Stimulated activated CD8-positive, alpha-beta memory T cell treated with anti-CD3 and anti-CD28 coated beads, Interleukin-4, amount 100 ng/mL, for 1 hour (primary cell): Measurements from ENCODE around the gene ZBTB20.
A peak's percentile ranks its signal among the peaks of the same experiment; 100 is the strongest.

Experiments used
- DNase-seq, 2 donors: peaks; one replicate each; pipeline ENCODE4 v3.0.0-alpha.2; 2020; ENCODE audit warnings: low read depth in 2 of 2, low spot score in 1 of 2

The ZBTB20 gene

DNA sequence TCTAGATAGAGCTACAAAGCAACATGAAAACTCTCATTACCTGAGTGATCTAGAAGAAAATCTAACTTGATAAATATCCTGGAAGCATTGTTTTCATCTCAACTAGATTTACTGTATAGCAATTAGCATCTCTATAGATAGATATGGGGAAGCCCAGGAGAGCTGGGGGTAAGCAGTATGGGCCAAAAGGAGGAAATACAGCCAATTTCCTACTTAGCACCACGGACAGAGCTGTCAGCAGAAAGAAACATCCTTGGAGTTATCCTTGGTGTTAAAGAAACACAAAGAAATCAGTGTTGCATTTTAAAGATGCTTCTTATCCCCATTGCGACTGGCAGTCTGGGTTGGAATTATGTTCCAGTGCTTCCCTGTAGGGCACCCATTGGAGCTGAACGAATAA is 727.0 kb downstream of the ZBTB20 start:
- no peak for DNase-seq

- DNase-seq: no peak
Observed at GRCh38 chr3:114418724-114419543, 728.2 kb downstream of the ZBTB20 start.

GRCh38 chr3:114418107-114418506 is 729.0 kb downstream of the ZBTB20 start:
- DNase-seq: no peak

DNA sequence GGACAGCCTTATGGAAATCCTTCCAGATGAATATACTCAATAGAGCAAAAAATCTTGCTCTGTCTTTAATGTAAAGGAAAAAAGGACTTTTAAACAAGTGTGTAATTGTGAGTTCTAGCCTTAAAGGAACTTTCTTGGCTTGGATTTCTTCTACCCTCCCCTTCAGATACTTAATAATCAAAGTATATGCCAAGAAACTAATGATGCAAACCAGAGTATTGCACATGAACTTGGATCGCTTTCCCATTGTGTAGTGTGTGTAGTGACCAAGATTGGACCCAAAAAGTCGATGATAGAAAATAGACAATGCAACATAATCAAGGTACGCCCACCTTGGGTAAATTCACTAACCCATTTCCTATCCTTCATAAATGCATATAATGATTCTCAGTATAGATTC is 729.4 kb downstream of the ZBTB20 start:
- no peak for DNase-seq

DNA sequence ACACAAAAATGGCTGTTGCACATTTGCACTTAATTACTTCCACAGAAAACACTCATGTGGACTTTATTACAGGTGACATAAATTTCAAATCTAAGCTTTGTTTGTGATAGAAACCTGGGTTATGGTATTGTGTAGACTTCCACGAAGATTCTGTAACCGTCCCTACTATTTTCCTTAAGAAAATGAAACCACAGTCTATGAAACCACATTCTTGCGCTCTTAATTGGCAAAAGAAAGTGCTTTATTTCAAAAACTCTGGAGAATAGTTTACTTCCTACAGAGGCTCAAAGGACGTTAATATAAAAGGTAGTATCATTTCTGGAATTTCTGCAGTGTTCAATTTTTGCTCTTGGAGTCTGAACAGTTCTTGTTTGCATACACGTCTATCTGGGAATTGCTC is 729.8 kb downstream of the ZBTB20 start:
- DNase-seq: no peak

DNA sequence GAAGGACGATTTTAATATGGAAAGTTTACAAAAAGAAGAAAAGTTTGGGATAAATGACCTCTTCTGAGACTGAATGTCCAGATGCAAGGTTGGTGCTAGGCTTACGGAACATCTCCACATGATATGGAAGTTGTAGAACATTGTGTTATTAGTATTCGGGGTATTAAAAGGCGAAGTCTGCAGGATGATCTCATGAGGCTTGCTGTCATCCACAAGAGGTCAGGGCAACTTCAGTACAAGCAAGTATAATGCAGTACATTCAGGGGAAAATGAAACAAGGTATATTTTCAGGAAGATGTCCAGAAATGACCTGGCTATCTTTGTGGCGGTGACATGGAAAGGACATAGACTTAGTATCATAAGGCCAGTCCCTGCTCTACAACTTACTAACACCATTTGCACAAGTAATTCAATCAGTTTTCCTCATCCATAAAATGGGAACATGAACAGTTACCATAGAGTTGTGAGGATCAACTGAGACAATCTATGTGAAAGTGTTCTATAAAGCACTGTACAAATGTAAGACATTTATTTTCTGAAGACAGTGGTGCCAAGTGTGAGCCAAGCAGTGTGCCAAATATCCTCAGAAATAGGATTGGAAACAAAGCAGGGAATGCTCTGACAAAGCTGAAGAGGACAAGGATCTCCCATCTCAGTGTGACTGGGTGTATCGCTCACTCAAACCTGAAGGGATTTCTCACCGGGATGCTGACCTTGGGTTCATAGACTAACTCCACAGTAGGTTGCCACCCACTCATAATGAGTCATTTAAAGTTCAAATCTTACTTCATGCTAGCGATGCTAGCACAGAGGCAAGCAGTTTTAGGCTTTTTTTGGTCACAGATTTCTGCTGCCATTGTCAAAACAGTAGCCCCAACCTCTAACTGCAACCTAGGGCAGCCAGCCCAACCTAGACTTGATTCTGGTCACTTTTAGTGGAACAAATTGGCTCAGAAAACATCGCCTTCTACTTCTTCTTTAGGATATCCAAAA is 735.0 kb downstream of the ZBTB20 start:
- no peak for DNase-seq

DNA sequence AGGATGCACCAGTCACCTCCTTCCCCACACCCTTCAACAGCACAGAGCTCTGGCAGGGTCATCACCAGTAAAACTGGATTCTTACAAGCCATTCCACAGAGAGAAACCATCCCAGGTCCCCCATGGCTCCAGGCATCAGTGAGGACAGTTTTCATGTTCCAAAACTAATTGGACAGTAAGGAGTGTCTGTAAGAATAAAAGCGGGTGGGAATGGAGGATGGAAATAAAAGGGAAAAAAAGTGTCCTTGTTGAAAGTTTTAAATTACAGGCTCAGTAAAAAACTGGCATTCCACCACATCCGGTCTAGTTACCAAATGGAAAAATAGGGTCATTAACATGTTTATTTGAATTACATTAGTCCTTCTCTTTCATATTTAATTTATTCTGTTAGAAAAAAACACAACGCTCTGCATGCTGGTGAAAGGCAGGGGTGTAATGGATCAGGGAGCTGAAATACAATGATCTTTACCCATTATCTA is 735.9 kb downstream of the ZBTB20 start:
- no peak for DNase-seq

DNA sequence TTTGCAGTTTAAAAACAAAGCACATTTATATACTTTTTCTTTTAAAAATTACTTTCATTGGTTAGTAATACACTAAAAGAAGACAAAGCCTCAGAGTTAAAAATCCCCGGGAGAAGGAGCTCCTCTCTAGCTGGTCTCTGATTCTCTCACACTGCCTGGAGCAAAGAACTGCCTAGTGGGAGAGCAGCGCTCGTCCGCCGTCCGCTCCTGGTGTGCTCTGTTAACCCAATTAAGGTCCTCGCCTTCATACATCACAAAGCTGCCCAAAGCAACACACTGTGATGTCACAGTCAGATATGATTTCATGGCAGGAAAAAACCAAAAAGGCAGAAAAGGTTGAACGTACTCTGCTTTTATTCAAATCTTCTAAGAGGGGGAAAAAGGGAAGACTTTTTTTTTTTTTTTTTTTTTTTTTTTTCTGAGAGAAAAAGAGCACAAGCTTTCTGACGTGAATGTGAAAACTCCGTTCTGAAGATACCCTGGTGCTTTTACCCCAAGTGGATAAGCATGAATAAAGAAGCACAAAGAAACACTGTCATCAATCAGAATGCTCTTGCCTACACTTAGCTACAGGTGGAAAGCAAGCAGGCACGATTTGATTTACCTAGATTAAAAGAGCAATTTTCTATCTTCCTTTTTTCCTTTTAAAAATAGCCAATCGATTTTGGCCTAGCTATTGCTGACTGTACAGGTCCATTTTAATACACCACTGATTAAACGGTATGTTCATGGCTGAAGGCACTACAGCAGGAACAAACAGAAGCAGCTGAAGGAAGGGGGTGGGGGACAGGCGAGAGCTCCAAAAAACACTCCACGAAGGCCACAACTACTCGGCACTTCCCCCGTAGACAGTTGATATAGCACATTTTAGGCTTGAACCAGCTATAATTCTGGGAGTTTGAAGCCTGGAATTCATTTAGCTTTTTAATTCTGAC is 738.1 kb downstream of the ZBTB20 start:
- no peak for DNase-seq

- no peak for DNase-seq
Observed at GRCh38 chr3:114406922-114407321, 740.2 kb downstream of the ZBTB20 start.

DNA sequence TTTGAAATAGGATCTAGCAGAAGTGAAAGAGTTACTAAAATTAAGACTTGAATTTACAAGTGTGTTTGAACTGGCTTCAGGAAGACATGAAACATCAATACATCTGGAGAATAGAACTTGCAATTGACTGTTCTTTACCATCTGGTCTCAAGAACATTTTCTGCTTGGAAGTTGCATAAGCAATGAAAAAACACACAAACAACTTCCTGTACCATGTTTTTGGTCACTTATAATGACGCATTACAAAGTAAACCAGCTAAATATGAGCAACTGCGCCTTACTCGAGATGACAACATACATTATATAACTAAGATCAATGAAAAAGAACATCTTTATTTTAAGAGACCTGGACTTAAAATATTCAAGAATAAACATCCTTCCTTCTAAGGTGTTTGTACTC is 740.8 kb downstream of the ZBTB20 start:
- no peak for DNase-seq

GRCh38 chr3:114405202-114405990 is 741.7 kb downstream of the ZBTB20 start:
- DNase-seq: no peak

GRCh38 chr3:114404590-114404989 is 742.5 kb downstream of the ZBTB20 start:
- no peak for DNase-seq

GRCh38 chr3:114402838-114403237 is 744.2 kb downstream of the ZBTB20 start:
- DNase-seq: no peak

- DNase-seq: no peak
Observed at GRCh38 chr3:114401346-114401745, 745.7 kb downstream of the ZBTB20 start.

DNA sequence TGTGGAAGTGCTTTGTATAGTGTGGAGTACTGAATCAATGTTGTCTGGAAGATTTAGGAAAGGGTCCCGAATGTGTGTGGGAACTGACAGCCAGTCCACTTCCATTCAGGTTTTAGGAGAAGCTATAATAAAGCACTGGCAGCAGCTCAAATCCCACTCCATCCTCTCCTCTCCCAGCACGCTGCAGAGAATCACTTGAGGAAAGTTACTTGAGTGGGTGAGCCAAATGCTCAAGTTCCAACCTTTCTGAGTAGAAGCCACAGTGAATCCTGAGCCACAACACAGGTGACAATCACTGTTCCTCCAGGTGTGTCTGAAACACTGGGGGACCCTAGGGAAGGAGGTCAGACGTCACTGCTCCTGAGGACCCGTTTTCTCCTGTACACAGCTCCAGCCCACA is 746.7 kb downstream of the ZBTB20 start:
- no peak for DNase-seq

DNA sequence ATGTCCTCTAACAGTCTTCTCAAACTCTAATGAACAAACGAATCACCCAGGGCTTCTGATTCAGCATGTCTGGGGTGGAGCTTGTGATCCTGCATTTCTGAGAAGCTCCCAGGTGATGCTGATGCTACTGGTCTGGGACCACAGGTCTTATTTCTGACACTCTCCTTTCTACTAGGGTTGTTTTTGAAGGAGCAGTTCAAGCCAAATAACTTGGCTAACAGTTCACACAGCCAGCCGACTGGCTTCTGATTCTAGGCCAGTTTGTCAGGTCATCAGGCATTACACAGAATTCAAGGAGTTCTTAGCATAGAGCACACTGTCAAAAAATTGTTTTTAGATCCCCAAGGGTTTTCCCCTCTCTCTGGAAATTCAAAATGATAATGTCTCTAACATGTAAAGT is 752.5 kb downstream of the ZBTB20 start:
- DNase-seq: no peak

GRCh38 chr3:114393367-114394072 is 753.6 kb downstream of the ZBTB20 start:
- no peak for DNase-seq

DNA sequence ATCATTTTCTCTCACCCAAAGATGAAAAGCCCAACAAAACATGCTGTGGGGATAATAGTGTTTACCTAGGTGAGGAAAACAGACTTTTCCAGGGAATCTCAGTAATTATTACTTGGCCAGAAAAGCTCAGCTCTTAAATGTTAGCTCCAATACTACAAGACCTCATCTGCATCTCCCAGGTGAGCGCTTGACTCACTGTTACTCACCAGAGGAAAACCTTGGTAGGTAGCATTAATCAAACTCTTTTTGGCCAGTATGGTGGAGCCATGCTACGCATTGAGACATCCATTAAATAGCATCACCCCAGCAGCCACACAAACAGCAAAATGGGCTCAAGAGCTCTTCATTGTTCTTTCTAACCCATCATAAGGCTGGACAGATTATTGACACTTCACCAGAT is 754.3 kb downstream of the ZBTB20 start:
- no peak for DNase-seq

DNA sequence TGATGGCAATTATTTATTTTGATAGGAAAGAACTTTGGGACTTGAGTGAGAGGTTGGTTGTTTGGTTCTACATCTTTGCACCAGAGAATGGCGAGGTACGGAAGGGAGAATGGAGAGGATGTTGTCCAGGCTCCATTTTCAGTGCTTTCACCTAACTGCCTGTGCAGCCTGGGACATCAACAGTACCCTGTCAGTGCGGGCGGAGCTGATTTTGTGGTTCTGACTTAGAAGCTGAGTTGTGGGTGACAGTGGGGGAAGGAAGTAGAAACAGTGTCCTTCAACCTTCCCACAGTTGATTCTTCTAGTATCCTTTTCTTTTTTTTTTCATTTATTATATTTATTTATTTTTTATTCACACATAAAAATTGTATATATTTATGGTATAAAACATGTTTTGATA is 757.9 kb downstream of the ZBTB20 start:
- peak in 1 of 2 donors; percentile 11 for DNase-seq

DNA sequence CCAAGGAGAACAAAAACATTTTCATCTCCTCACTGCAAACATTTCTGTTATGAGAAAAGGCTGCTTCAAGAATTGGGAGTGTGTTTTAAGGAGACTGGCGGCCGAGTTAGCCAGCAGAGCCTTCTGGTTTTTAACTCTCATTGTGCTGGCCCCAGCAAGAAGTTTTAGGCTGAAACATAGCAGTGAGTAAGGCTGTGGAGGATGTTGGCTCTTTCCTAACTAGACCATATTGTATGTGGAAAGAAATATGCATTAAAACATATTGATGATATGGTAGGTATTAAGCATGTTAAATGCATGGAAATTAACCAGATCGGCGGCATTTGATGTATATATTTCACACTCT is 762.6 kb downstream of the ZBTB20 start:
- DNase-seq: no peak
